HG03139 (cell line): ENCODE results near the gene KDM4E.
"Not testable (repeated sequence)": the region's sequence is repeated elsewhere in the genome, so short reads cannot be mapped to it uniquely, and the experiment has no call there.

Experiments
- ATAC-seq: cut with Tn5 transposase; IDR thresholded peaks from one replicate; pipeline ENCODE4 v1.9.1; 2021; ENCODE audit not compliant: unreplicated experiment

KDM4E gene

DNA sequence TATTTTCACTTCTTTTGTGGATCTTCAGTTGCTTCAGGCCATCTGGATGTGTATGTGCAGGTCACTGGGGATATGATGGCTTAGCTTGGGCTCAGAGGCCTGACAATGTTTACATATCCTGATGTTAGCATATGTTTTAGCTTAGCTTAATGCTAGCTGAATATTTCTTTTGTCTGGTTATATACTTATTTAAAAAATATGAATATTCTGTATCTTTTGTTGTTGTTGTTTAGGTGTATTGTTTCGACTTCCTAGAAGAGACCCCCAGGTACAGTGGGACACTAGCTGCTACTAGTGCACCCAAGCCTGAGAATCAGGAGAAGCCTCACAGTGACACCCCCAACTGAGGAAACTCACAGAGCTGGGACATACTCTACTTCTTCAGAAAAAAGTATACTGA lies at the start of gene KDM4E:
TSS of gene KDM4E (plus strand) at position 301 of the 400 bp plus-strand sequence. CDS start 300 bp downstream, outside the sequence.
- no peak for ATAC-seq

GRCh38 chr11:94975599-94975998 lies 49.5 kb upstream of the KDM4E start:
- no peak for ATAC-seq

GRCh38 chr11:94987378-94987777 lies 37.7 kb upstream of the KDM4E start:
- ATAC-seq, result no peak

DNA sequence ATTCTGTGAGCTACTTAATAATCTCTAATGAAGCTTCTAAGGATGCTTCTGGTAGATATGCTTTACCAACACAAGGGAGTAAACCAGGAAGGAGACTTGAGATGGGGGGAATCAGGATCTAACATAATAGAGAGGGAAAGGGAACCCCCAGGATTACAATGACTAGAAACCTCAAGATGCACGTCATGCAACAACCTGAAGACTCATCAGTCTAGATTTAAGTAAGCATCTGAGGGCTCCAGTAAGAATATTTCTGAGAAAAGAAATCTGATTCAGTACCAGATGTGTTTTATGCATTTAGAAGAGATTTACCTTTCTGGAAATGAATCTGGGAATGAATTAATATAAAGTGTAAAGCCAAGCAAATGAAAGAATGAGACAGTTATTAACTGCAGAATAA lies 36.3 kb upstream of the KDM4E start:
- no peak for ATAC-seq

GRCh38 chr11:94993400-94993943 lies 31.6 kb upstream of the KDM4E start:
- ATAC-seq, result no peak

- ATAC-seq, result no peak
Measured at GRCh38 chr11:94997437-94997836, 27.6 kb upstream of the KDM4E start.

DNA sequence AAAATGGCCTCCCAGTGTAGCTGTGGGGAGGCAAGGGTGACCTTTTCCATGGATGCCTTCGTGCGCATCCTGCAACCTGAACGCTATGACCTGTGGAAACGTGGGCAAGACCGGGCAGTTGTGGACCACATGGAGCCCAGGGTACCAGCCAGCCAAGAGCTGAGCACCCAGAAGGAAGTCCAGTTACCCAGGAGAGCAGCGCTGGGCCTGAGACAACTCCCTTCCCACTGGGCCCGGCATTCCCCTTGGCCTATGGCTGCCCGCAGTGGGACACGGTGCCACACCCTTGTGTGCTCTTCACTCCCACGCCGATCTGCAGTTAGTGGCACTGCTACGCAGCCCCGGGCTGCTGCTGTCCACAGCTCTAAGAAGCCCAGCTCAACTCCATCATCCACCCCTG lies 26.8 kb upstream of the KDM4E start:
- no peak for ATAC-seq

DNA sequence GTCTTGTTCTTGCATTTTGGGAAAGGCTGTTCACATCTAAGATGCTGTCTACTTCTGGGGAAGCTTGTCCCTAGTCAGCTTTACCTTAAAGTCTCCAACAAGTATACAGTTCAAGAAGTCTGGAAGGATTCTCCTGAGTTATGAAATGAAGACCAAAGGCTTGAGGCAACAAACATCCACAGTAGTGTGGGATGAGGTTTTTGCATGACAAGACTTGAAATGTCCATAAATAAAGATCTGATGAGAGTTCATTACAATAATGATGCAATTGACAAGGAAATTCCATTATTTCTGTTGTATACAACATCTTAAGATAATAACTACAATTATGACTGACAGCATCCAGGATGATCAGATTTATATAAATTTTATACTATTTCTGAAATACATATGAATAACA lies 21.3 kb upstream of the KDM4E start:
- no peak for ATAC-seq

DNA sequence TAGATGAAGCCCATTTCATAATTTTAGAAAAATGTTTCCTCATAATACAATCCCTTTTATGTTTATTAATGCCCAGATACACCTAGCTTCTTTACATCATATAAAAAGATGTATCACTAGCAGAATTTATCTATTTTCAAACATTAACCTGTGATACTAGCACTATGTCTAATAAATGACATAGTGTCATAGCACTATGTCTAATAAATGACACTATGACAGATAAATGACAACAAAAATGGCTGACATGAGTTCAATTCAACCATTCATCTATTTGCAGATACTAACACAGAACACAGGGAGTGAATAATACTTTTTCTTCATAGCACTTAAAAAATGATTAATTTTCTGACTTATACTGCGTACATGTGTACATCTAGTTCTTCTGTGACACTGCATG lies 19.4 kb upstream of the KDM4E start:
- ATAC-seq, result no peak

- ATAC-seq, result no peak
Measured at GRCh38 chr11:95011376-95011775, 13.7 kb upstream of the KDM4E start.

GRCh38 chr11:95014184-95014821 lies 10.8 kb upstream of the KDM4E start:
- no peak for ATAC-seq

DNA sequence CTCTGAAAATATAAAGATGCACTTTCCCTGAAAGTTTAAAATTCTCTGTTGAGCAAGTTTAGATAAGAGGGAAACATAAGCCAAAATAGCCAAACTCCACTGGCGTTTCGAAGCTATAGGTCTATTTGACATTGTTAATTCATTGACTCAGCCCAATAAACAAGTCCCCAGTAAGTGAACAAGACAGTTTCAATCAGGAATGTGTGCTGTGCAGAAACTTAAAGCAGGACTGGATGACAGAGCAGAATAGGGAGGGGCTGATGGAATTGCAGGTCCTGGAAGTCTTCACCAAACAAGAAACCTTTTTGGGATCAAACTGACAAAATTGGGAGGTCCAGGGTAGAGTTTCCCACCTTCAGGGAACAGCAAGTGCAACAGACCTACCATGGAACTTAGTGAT lies 8.9 kb upstream of the KDM4E start:
- ATAC-seq, result no peak

GRCh38 chr11:95021468-95021867 lies 3.6 kb upstream of the KDM4E start:
- ATAC-seq, result not testable (repeated sequence)

GRCh38 chr11:95025594-95025993 lies 536 bp downstream of the KDM4E start:
- ATAC-seq, result not testable (repeated sequence)

DNA sequence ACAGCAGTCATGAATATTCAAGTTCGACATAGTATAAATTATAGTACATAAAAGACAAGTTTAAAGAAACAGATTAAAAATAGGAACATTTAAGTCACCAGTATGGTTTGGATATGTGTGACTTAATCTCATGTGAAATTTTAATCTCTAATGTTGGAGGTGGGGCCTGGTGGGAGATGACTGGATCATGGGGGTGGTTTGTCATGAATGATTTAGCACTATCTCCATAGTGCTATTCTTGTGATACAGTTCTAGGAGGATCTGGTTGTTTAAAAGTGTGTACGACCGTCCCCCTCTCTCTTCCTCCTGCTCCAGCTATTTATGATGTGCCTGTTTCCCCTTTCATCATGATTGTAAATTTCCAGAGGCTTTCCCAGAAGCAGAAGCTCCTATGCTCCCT lies 3.3 kb downstream of the KDM4E start:
- ATAC-seq, result no peak

- ATAC-seq, result no peak
Measured at GRCh38 chr11:95033051-95033450, 8.0 kb downstream of the KDM4E start.

GRCh38 chr11:95035316-95035715 lies 10.3 kb downstream of the KDM4E start:
- ATAC-seq, result no peak

- not testable (repeated sequence) for ATAC-seq
Measured at GRCh38 chr11:95037356-95038035, 12.4 kb downstream of the KDM4E start.

DNA sequence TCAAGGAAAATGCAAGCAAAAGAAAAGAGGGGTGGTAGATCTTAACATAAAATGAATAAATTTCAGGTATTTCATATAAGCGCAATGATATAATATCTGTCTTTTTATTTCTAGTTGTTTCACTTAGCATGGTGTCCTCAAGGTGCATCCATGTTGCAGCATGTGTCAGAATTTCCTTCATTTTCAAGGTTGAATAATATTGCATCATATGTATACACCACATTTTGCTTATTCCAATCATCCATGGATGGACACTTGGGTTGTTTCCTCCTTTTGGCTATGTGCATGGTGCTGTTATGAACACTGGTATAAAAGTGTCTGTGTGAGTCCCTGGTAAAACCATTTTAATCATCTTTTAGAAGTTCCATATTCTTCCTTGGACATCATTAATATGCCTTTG lies 17.2 kb downstream of the KDM4E start:
- ATAC-seq, result no peak

DNA sequence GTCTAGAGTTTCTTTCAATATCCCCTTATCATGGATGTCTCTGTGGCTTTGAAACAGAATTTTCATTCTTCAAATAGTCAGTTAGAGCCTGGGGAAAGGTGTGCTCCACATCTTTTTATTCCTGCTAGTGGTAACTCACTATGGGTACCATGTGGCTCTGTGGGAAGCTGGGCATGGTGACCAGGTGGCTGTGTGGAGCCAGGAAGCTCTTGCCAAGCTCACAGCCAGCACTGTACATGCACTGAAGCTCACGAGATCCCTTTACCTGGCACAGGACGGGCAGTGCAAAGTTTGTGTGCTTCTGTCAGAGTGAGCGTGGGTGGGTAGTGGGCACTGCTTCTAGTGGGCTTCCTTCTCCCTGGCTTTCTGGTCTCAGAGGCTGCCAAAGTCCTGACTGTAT lies 17.8 kb downstream of the KDM4E start:
- ATAC-seq, result no peak

DNA sequence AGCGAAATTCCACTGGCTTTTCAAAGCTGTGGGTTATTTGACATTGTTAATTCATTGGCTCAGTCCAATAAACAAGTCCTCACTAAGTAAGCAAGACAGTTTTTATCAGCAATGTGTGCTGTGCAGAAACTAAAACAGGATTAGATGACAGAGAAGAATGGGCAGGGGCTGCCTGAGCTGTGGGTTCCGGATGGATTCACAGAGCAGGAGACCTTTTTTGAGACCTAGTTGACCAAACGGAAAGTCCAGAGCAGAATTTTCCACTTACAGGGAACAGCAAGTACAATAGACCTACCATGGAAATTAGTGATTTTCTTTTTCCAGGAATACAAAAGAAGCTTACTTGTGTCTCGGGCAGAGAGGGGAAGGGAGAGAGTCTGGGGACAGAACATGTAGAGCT lies 19.0 kb downstream of the KDM4E start:
- ATAC-seq, result no peak

- no peak for ATAC-seq
Measured at GRCh38 chr11:95045812-95046211, 20.8 kb downstream of the KDM4E start.

DNA sequence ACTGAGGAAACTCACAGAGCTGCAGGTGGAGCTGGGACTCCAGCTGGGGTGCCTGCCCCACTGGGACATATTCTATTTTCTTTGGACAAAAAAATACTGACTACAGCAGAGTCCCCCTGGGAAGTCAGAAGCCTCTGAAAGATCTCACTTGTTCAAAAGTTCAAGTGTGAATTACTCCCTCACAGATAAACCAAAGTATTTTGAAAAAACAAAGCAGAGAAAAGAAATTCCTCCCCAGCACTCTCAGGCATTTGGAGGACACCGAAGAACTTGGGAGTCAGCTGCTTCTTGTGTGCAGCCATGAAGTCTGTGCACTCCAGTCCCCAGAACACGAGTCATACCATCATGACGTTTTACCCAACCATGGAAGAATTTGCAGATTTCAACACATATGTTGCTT lies 24.1 kb downstream of the KDM4E start, which contains the start of gene KDM4F:
TSS of gene KDM4F (plus strand) at position 301 of the 400 bp plus-strand sequence.
- ATAC-seq, result not testable (repeated sequence)
